ENCODE measurements around the gene CCNG2. TPM values are rescaled to one million over a fixed set of nuclear protein-coding genes. Genes with fewer than 3 reads are reported as not detected.

Gene CCNG2
- total RNA-seq, 1 experiment from 2014 or later, result 34.1 TPM

DNA sequence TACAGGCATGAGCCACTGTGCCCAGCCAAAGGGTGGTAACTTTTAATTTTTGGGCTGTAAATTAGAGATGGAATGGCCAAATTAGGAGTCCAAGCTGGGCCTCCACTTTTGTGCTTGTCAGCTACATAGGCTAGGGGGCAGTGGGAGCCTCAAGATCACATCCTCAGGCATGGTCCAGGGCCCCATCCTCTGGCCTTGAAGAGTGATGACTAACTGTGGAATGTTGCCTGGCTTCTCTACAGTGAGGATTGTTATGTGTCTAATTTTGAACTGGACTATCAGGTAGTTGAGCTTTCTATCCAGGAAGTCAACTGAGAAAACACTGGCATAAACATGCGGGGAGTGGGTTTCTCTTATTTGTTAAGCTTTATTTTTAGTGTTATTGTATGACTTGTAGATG is 33.0 kb downstream of the CCNG2 start:
- ChIA-PET CTCF (interaction anchor here (0.6 to 1.6 kb wide), 2 partner anchors 13 to 95 kb away, joined by 3 to 5 read pairs; no protein-coding TSS in a partner anchor), POLR2A (no interaction called here), RAD21 (ENCODE audit: low non-redundant PET in 1 of 2, low total read pairs in 2 of 2, uncharacterized antibody in 2 of 2, unreplicated experiment in 2 of 2) (no interaction called here)
- Histone ChIP-seq H3K27me3 (ENCODE audit: insufficient read depth, low read length) (peaks cover under 1% of the 10 kb centered on the region; the same call in 1 of the 2 replicates), H3K4me3 (replicated peaks in 1 of 2; ENCODE audit: low read depth in 1 of 2, low read length in 2 of 2) (no peak overlapping the region), H3K4me1 (ENCODE audit: control insufficient read depth in 1 of 2, insufficient read depth in 2 of 2, low read length in 2 of 2) (peaks cover 7 to 9% of the 10 kb centered on the region in 2 experiments), H3K79me2 (ENCODE audit: insufficient read depth, low read length) (no peaks in the 10 kb centered on the region), H3K9me3 (ENCODE audit: control insufficient read depth in 1 of 2, insufficient read depth in 1 of 2, low read depth in 1 of 2, low read length in 2 of 2) (no peaks in the 10 kb centered on the region), H3K36me3 (ENCODE audit: control insufficient read depth in 1 of 2, insufficient read depth in 2 of 2, low read length in 2 of 2) (no peaks in the 10 kb centered on the region), H3K27ac (ENCODE audit: low read depth, low read length) (no peak overlapping the region), H3K9ac (ENCODE audit: low read length) (no peak overlapping the region), H4K20me1 (ENCODE audit: insufficient read depth) (no peaks in the 10 kb centered on the region), H3K4me2 (ENCODE audit: low read length) (peak overlapping the region; percentile 42), H2AFZ (ENCODE audit: low read depth, low read length, poor library complexity, severe bottlenecking) (no peak overlapping the region), H3K9me2 (ENCODE audit: insufficient read depth) (no peaks in the 10 kb centered on the region)
- no TSS peak for BruUV-seq (replicated peaks)
- no peak for DNase-seq (ENCODE audit: low read depth, low spot score)
- intact Hi-C loops (cut with micrococcal nuclease), result no loop called here
- ATAC-seq, result peak; percentile 64; the same call in 1 of the 2 replicates
- peak in 1 of 3 experiments; percentile 15; a peak in 1 of 6 replicates for TF ChIP-seq CTCF (IDR thresholded peaks at IDR 0.05 in 2 of 3, conservative IDR thresholded peaks at IDR 0.05 in 1 of 3; ENCODE audit: borderline replicate concordance in 1 of 3, insufficient read depth in 1 of 3, low read depth in 2 of 3, low read length in 2 of 3)
- no peak for TF ChIP-seq EGR1 (IDR thresholded peaks at IDR 0.05; ENCODE audit: low read depth)
- TF ChIP-seq FOSL1 (IDR thresholded peaks at IDR 0.05; ENCODE audit: low read depth), result 0 out of 2 replicates have a peak, but pooled peaks have one; percentile 23
- peak; percentile 25; the same call in 1 of the 2 replicates for TF ChIP-seq SP1 (IDR thresholded peaks at IDR 0.05; ENCODE audit: low read depth)
- no peak for TF ChIP-seq JUND (IDR thresholded peaks at IDR 0.05)

GRCh38 chr4:77193046-77193445 is 36.0 kb downstream of the CCNG2 start:
- H3K4me1 ChIP-seq (ENCODE audit: control insufficient read depth in 1 of 2, insufficient read depth in 2 of 2, low read length in 2 of 2), result peaks cover 7 to 9% of the 10 kb centered on the region in 2 experiments
- no peaks in the 10 kb centered on the region for H3K27me3 ChIP-seq (ENCODE audit: insufficient read depth, low read length)
- no peak overlapping the region for H3K4me2 ChIP-seq (ENCODE audit: low read length)
- no peaks in the 10 kb centered on the region for H3K79me2 ChIP-seq (ENCODE audit: insufficient read depth, low read length)
- H3K36me3 ChIP-seq (ENCODE audit: control insufficient read depth in 1 of 2, insufficient read depth in 2 of 2, low read length in 2 of 2), result no peaks in the 10 kb centered on the region
- no peak for DNase-seq (ENCODE audit: low read depth, low spot score)
- CTCF ChIA-PET, result no interaction called here
- no peaks in the 10 kb centered on the region for H3K9me2 ChIP-seq (ENCODE audit: insufficient read depth)
- no peak overlapping the region for H3K4me3 ChIP-seq (replicated peaks in 1 of 2; ENCODE audit: low read depth in 1 of 2, low read length in 2 of 2)
- RAD21 ChIA-PET (ENCODE audit: low non-redundant PET in 1 of 2, low total read pairs in 2 of 2, uncharacterized antibody in 2 of 2, unreplicated experiment in 2 of 2), result no interaction called here
- no peaks in the 10 kb centered on the region for H3K9me3 ChIP-seq (ENCODE audit: control insufficient read depth in 1 of 2, insufficient read depth in 1 of 2, low read depth in 1 of 2, low read length in 2 of 2)
- intact Hi-C loops (cut with micrococcal nuclease), result no loop called here
- H2AFZ ChIP-seq (ENCODE audit: low read depth, low read length, poor library complexity, severe bottlenecking), result no peak overlapping the region
- no peak overlapping the region for H3K9ac ChIP-seq (ENCODE audit: low read length)
- H4K20me1 ChIP-seq (ENCODE audit: insufficient read depth), result no peaks in the 10 kb centered on the region
- no TSS peak for BruUV-seq (replicated peaks)
- POLR2A ChIA-PET, result no interaction called here
- ATAC-seq, result no peak
- H3K27ac ChIP-seq (ENCODE audit: low read depth, low read length), result no peak overlapping the region
- TF ChIP-seq CBX3 (IDR thresholded peaks at IDR 0.05; ENCODE audit: low read depth), result no peak
- no peak for TF ChIP-seq TCF7L2 (IDR thresholded peaks at IDR 0.05; ENCODE audit: borderline replicate concordance, extremely low read depth, insufficient read depth, insufficient read length)
- no peak for TF ChIP-seq ZFX (IDR thresholded peaks at IDR 0.05)
- no peak for TF ChIP-seq CTCF (IDR thresholded peaks at IDR 0.05 in 2 of 3, conservative IDR thresholded peaks at IDR 0.05 in 1 of 3; ENCODE audit: borderline replicate concordance in 1 of 3, insufficient read depth in 1 of 3, low read depth in 2 of 3, low read length in 2 of 3)
- TF ChIP-seq SP1 (IDR thresholded peaks at IDR 0.05; ENCODE audit: low read depth), result no peak
- TF ChIP-seq ATF3 (IDR thresholded peaks at IDR 0.05), result no peak
- TF ChIP-seq YY1 (IDR thresholded peaks at IDR 0.05; ENCODE audit: extremely low read depth, insufficient replicate concordance, low read depth, low read length), result no peak
- TF ChIP-seq JUND (IDR thresholded peaks at IDR 0.05), result no peak
- no peak for TF ChIP-seq EGR1 (IDR thresholded peaks at IDR 0.05; ENCODE audit: low read depth)
- TF ChIP-seq POLR2A (IDR thresholded peaks at IDR 0.05; ENCODE audit: borderline replicate concordance, extremely low read depth, insufficient read depth, insufficient read length), result no peak
- TF ChIP-seq EZH2 (IDR thresholded peaks at IDR 0.05), result no peak
- no peak for TF ChIP-seq SRF (IDR thresholded peaks at IDR 0.05; ENCODE audit: low read depth)
